ENCODE results near the gene PELI3. TPM values are rescaled to one million over a fixed set of nuclear protein-coding genes. Genes with fewer than 3 reads are reported as not detected.

Gene PELI3
- total and polyA plus RNA-seq, 2 donors (not counting 1 experiment from before 2014, with no cell fraction given) = 3.2 to 15.6 TPM

DNA sequence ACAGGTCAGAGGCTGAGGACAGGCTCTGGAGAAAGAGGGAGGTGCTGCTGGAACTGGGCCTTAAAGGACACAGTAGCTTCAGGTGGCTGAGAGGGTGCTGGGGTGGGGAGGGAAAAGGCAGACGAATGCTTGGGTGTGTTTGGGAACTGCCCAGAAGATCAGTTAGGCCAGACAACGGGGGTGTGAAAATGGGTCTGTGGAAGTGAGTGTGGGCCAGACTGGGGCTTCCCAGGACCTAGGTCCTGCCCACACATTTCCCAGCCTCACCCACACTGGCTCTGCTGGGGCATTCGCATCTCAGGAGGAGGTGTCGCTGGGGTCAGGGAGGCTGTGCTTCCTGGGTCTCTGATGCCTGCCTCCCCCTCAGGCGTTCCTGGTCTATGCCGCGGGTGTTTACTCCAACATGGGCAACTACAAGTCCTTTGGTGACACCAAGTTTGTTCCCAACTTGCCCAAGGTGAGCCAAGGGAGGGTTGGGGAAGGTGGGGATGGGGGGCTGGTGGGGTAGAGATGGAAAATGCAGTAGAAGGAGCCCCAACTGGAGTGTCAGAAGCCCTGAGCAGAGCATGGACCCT, 18.2 kb downstream of the PELI3 start:
- Mint-ChIP-seq H3K4me1 (peaks cover 9% of the 10 kb centered on the region), H3K9me3 (ENCODE audit: insufficient read depth) (no peaks in the 10 kb centered on the region), H3K27me3 (no peaks in the 10 kb centered on the region), H3K27ac (no peak overlapping the region), H3K4me3 (no peak overlapping the region)
- POLR2A ChIA-PET = no interaction called here
- TF ChIP-seq EZH2 (IDR thresholded peaks at IDR 0.05; ENCODE audit: borderline replicate concordance, insufficient read depth, low read depth, low read length, poor library complexity, severe bottlenecking) = no peak
- TF ChIP-seq CTCF (IDR thresholded peaks at IDR 0.05) = no peak
- Histone ChIP-seq H3K9ac (ENCODE audit: low read length) (no peak overlapping the region), H2AFZ (ENCODE audit: insufficient read depth, low read depth, low read length, poor library complexity, severe bottlenecking) (no peak overlapping the region), H4K20me1 (ENCODE audit: control insufficient read depth, insufficient read depth, low read length, poor library complexity, severe bottlenecking) (no peaks in the 10 kb centered on the region), H3K4me3 (ENCODE audit: control extremely low read depth in 1 of 5, extremely low read depth in 1 of 5, insufficient read depth in 1 of 5, low read depth in 2 of 5, low read length in 4 of 5) (no peak overlapping the region), H3K27me3 (replicated peaks in 1 of 4; ENCODE audit: control extremely low read depth in 1 of 4, control insufficient read depth in 3 of 4, insufficient read depth in 4 of 4, low read length in 3 of 4) (no peaks in the 10 kb centered on the region), H3K4me2 (replicated peaks; ENCODE audit: low read depth, low read length, poor library complexity, severe bottlenecking) (no peak overlapping the region), H3K27ac (ENCODE audit: low read length in 2 of 2) (no peak overlapping the region), H3K79me2 (ENCODE audit: control insufficient read depth, insufficient read depth, low read length) (peaks cover 10% of the 10 kb centered on the region), H3K36me3 (replicated peaks in 1 of 2; ENCODE audit: control extremely low read depth in 1 of 2, control insufficient read depth in 1 of 2, extremely low read depth in 1 of 2, insufficient read depth in 2 of 2, low read length in 1 of 2) (peaks cover 0 to 38% of the 10 kb centered on the region in 2 experiments), H3K9me3 (ENCODE audit: control extremely low read depth in 1 of 3, control insufficient read depth in 2 of 3, insufficient read depth in 1 of 3, low read length in 2 of 3) (no peaks in the 10 kb centered on the region), H3K4me1 (ENCODE audit: control insufficient read depth in 2 of 2, insufficient read depth in 2 of 2, low read length in 2 of 2) (peaks cover 5 to 10% of the 10 kb centered on the region in 2 donors)
- 86% methylated on average over 4 of the region's 7 CpGs for WGBS (ENCODE audit: insufficient coverage)
- intact Hi-C loops (cut with micrococcal nuclease) = no loop called here
- DNase-seq (no peak), ATAC-seq (ENCODE audit: low read depth) (no peak)
- CTCF ChIA-PET = interaction anchor here (1.1 to 2.2 kb wide), 2 partner anchors 46 to 99 kb away, joined by 4 to 8 read pairs; partner anchors contain the start of gene MRPL11

DNA sequence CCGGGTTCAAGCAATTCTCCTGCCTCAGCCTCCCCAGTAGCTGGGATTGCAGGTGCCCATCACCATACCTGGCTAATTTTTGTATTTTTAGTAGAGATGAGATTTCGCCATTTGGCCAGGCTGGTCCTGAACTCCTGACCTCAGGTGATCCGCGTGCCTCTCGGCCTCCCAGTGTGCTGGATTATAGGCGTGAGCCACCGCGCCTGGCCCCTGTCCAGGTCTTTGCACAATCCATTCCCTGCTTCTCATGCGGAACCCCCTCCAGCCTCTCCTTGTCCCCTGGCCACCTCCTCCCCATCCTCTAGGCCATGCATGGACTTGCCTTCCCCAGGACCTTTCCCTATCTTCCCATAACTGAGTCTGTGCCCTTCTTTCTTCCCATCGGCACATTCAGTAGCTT, 22.3 kb downstream of the PELI3 start:
- Mint-ChIP-seq H3K4me3 (no peak overlapping the region), H3K9me3 (ENCODE audit: insufficient read depth) (no peaks in the 10 kb centered on the region), H3K27ac (no peak overlapping the region), H3K27me3 (no peaks in the 10 kb centered on the region), H3K4me1 (no peaks in the 10 kb centered on the region)
- H3K27ac ChIP-seq (ENCODE audit: low read length in 2 of 2) = no peak overlapping the region
- no peaks in the 10 kb centered on the region for H3K79me2 ChIP-seq (ENCODE audit: control insufficient read depth, insufficient read depth, low read length)
- TF ChIP-seq CTCF (IDR thresholded peaks at IDR 0.05) = no peak
- no peaks in the 10 kb centered on the region for H4K20me1 ChIP-seq (ENCODE audit: control insufficient read depth, insufficient read depth, low read length, poor library complexity, severe bottlenecking)
- no peak overlapping the region for H3K4me2 ChIP-seq (replicated peaks; ENCODE audit: low read depth, low read length, poor library complexity, severe bottlenecking)
- H3K36me3 ChIP-seq (replicated peaks in 1 of 2; ENCODE audit: control extremely low read depth in 1 of 2, control insufficient read depth in 1 of 2, extremely low read depth in 1 of 2, insufficient read depth in 2 of 2, low read length in 1 of 2) = peaks cover 0 to 49% of the 10 kb centered on the region in 2 experiments
- H3K9me3 ChIP-seq (ENCODE audit: control extremely low read depth in 1 of 3, control insufficient read depth in 2 of 3, insufficient read depth in 1 of 3, low read length in 2 of 3) = no peaks in the 10 kb centered on the region
- no peak for ATAC-seq (ENCODE audit: low read depth)
- POLR2A ChIA-PET = interaction anchor here (0.6 kb wide), 1 partner anchor 21 kb away, joined by 5 read pairs; no protein-coding TSS in a partner anchor
- H2AFZ ChIP-seq (ENCODE audit: insufficient read depth, low read depth, low read length, poor library complexity, severe bottlenecking) = no peak overlapping the region
- no peaks in the 10 kb centered on the region for H3K4me1 ChIP-seq (ENCODE audit: control insufficient read depth in 2 of 2, insufficient read depth in 2 of 2, low read length in 2 of 2)
- H3K27me3 ChIP-seq (replicated peaks in 1 of 4; ENCODE audit: control extremely low read depth in 1 of 4, control insufficient read depth in 3 of 4, insufficient read depth in 4 of 4, low read length in 3 of 4) = no peaks in the 10 kb centered on the region
- CTCF ChIA-PET = no interaction called here
- H3K9ac ChIP-seq (ENCODE audit: low read length) = no peak overlapping the region
- no peak overlapping the region for H3K4me3 ChIP-seq (ENCODE audit: control extremely low read depth in 1 of 5, extremely low read depth in 1 of 5, insufficient read depth in 1 of 5, low read depth in 2 of 5, low read length in 4 of 5)
- intact Hi-C loops (cut with micrococcal nuclease) = no loop called here
- no peak for DNase-seq
- WGBS (ENCODE audit: insufficient coverage) = 100% methylated on average over 8 of the region's 10 CpGs
